Osteoblast (primary cell): ENCODE measurements around the gene SGCG. TPM values are rescaled to one million over a fixed set of nuclear protein-coding genes. Genes with fewer than 3 reads are reported as not detected.

Experiments
- DNase-seq: peaks from one replicate; pipeline ENCODE4 v3.0.0; 2011; ENCODE audit warnings: low spot score, mixed read lengths; ENCODE audit not compliant: insufficient read length; ENCODE audit errors: missing footprints
- H2AFZ ChIP-seq: 2 replicates; pipeline ENCODE4 v1.6.0; 2011; ENCODE audit warnings: mild to moderate bottlenecking, low read length
- H3K27ac ChIP-seq: 2 replicates; pipeline ENCODE4 v1.5.1; 2011; ENCODE audit warnings: mild to moderate bottlenecking, low read depth, low read length, moderate library complexity
- H3K27me3 ChIP-seq: 2 replicates; pipeline ENCODE4 v1.6.0; 2012; ENCODE audit warnings: mild to moderate bottlenecking, control low read depth, inconsistent platforms, low read length, moderate library complexity; ENCODE audit not compliant: insufficient read depth
- H3K36me3 ChIP-seq: 2 replicates; pipeline ENCODE4 v1.5.1; 2011; ENCODE audit warnings: mild to moderate bottlenecking, low read length, control low read depth, moderate library complexity; ENCODE audit not compliant: insufficient read depth
- H3K4me1 ChIP-seq: 2 replicates; pipeline ENCODE4 v1.5.1; 2011; ENCODE audit warnings: mild to moderate bottlenecking, low read length, control low read depth, moderate library complexity; ENCODE audit not compliant: insufficient read depth
- H3K4me2 ChIP-seq: 2 replicates; pipeline ENCODE4 v1.6.0; 2011; ENCODE audit warnings: mild to moderate bottlenecking, low read length; ENCODE audit not compliant: insufficient read depth
- H3K4me3 ChIP-seq: fragments of 200-600 bp; sonication (generic); 3 replicates; pipeline ENCODE4 v1.5.1; 2012; ENCODE audit warnings: mild to moderate bottlenecking, low read length, inconsistent platforms; ENCODE audit not compliant: insufficient read depth
- H3K79me2 ChIP-seq: 2 replicates; pipeline ENCODE4 v1.6.0; 2012; ENCODE audit warnings: mild to moderate bottlenecking, low read length, control low read depth, inconsistent platforms; ENCODE audit not compliant: insufficient read depth
- H3K9me3 ChIP-seq: 2 replicates; pipeline ENCODE4 v1.5.1; 2011; ENCODE audit warnings: low read depth, low read length, control low read depth
- H4K20me1 ChIP-seq: 2 replicates; pipeline ENCODE4 v1.6.0; 2012; ENCODE audit warnings: mild to moderate bottlenecking, low read length, control low read depth; ENCODE audit not compliant: insufficient read depth
- CTCF ChIP-seq: IDR thresholded peaks from 2 replicates; pipeline ENCODE4 v1.5.1; 2011; ENCODE audit warnings: mild to moderate bottlenecking, low read depth, low read length, moderate library complexity; ENCODE audit errors: extremely low read depth
- total RNA-seq: library from RNA; depleted of rRNA; stranded (reverse); fragments of >200 nt; gene quantifications from 2 replicates; pipeline ENCODE4 v1.2.3, GENCODE V29; 2012

SGCG gene
- total RNA-seq, 1 donor = 1.4 TPM

GRCh38 chr13:23339225-23339624, 158.4 kb downstream of the SGCG start:
- Histone ChIP-seq H2AFZ (no peak overlapping the region), H3K9me3 (no peaks in the 10 kb centered on the region), H3K27ac (no peak overlapping the region), H3K4me2 (no peak overlapping the region), H3K4me1 (no peaks in the 10 kb centered on the region), H3K79me2 (peaks cover 8% of the 10 kb centered on the region), H3K4me3 (no peak overlapping the region), H4K20me1 (no peaks in the 10 kb centered on the region), H3K27me3 (no peaks in the 10 kb centered on the region), H3K36me3 (peaks cover 59% of the 10 kb centered on the region)
- DNase-seq = no peak
- TF ChIP-seq CTCF = no peak

GRCh38 chr13:23344931-23345595, 164.3 kb downstream of the SGCG start:
- no peak for TF ChIP-seq CTCF
- H3K36me3 ChIP-seq = peaks cover 60% of the 10 kb centered on the region
- peaks cover 12% of the 10 kb centered on the region for H3K4me1 ChIP-seq
- no peak overlapping the region for H3K4me3 ChIP-seq
- DNase-seq = no peak
- H4K20me1 ChIP-seq = peaks cover 4% of the 10 kb centered on the region
- H3K4me2 ChIP-seq = no peak overlapping the region
- H2AFZ ChIP-seq = no peak overlapping the region
- H3K27me3 ChIP-seq = no peaks in the 10 kb centered on the region
- peaks cover 61% of the 10 kb centered on the region for H3K79me2 ChIP-seq
- no peaks in the 10 kb centered on the region for H3K9me3 ChIP-seq
- no peak overlapping the region for H3K27ac ChIP-seq

GRCh38 chr13:23347601-23348000, 166.8 kb downstream of the SGCG start:
- Histone ChIP-seq H3K36me3 (peaks cover 55% of the 10 kb centered on the region), H3K4me2 (no peak overlapping the region), H3K27ac (no peak overlapping the region), H3K4me3 (no peak overlapping the region), H3K9me3 (no peaks in the 10 kb centered on the region), H3K27me3 (no peaks in the 10 kb centered on the region), H3K4me1 (peaks cover 16% of the 10 kb centered on the region), H2AFZ (no peak overlapping the region), H4K20me1 (peaks cover 5% of the 10 kb centered on the region), H3K79me2 (peaks cover 84% of the 10 kb centered on the region)
- DNase-seq = no peak
- TF ChIP-seq CTCF = no peak

GRCh38 chr13:23348262-23349127, 167.7 kb downstream of the SGCG start:
- DNase-seq = no peak
- H3K36me3 ChIP-seq = peaks cover 59% of the 10 kb centered on the region

More at GRCh38 chr13:23348262-23349127, 167.7 kb downstream of the SGCG start:
- Histone ChIP-seq H3K4me1 (peaks cover 16% of the 10 kb centered on the region), H3K4me2 (no peak overlapping the region), H3K9me3 (no peaks in the 10 kb centered on the region), H2AFZ (no peak overlapping the region), H3K27me3 (no peaks in the 10 kb centered on the region), H4K20me1 (peaks cover 5% of the 10 kb centered on the region), H3K4me3 (no peak overlapping the region), H3K27ac (peak overlapping the region; percentile 3), H3K79me2 (peaks cover 90% of the 10 kb centered on the region)
- no peak for TF ChIP-seq CTCF
